AG04450 (cell line): ENCODE results near the gene NOL8. TPM values are rescaled to one million over a fixed set of nuclear protein-coding genes. Genes with fewer than 3 reads are reported as not detected.

ENCODE experiments used
- CTCF ChIA-PET: fragments of 300-600, 350-600 bp; formaldehyde crosslinking; extraction: SDS; loops from one replicate; lab custom pipeline; 2022; ENCODE audit warnings: antibody characterized with exemption, inconsistent platforms; lab: Charles Lee
- POLR2A ChIA-PET: fragments of 350-600 bp; formaldehyde crosslinking; extraction: SDS; loops from one replicate; lab custom pipeline; 2021; ENCODE audit warnings: antibody characterized with exemption, inconsistent platforms; lab: Yijun Ruan, JAX
- DNase-seq: peaks from one replicate; pipeline ENCODE4 v3.0.0-alpha.2; 2011; ENCODE audit warnings: low read depth, low spot score
- H3K27ac ChIP-seq: one replicate; pipeline ENCODE4 v1.5.1; 2012; ENCODE audit warnings: low read depth, low read length, control low read depth
- H3K27me3 ChIP-seq: one replicate; pipeline ENCODE4 v1.6.0; 2012; ENCODE audit warnings: low read length; ENCODE audit not compliant: control insufficient read depth, insufficient read depth
- H3K4me3 ChIP-seq: 2 replicates; pipeline ENCODE4 v1.5.1; 2011; ENCODE audit warnings: mild to moderate bottlenecking, low read depth, low read length, control low read depth
- H3K9me3 ChIP-seq: 2 replicates; pipeline ENCODE4 v1.5.1; 2012; ENCODE audit warnings: low read length; ENCODE audit not compliant: control insufficient read depth, insufficient read depth
- CTCF ChIP-seq: IDR thresholded peaks from 2 replicates; pipeline ENCODE4 v1.5.1; 2011; ENCODE audit warnings: low read depth, low read length, control low read depth, inconsistent platforms
- polyA plus RNA-seq: library from polyadenylated mRNA; depleted of rRNA; stranded (reverse); fragments of >200 nt; gene quantifications from 2 replicates; pipeline ENCODE4 v1.2.3, GENCODE V29; 2011; rRNA removed
- small RNA-seq: library from RNA; depleted of rRNA; stranded (forward); fragments of <200 nt; gene quantifications from one replicate; pipeline ENCODE3, GENCODE V24; 2012; ENCODE audit warnings: low read depth; ENCODE audit not compliant: insufficient read length

The NOL8 gene
- polyA plus RNA-seq, 1 experiment, result 27.9 TPM

- ChIA-PET POLR2A (interaction anchor here (0.6 to 1.3 kb wide), 3 partner anchors 18 to 117 kb away, joined by 3 to 4 read pairs (median 3); no protein-coding TSS in a partner anchor), CTCF (interaction anchor here (0.9 to 1.3 kb wide), 3 partner anchors 12 to 117 kb away, joined by 3 to 4 read pairs (median 3); no protein-coding TSS in a partner anchor)
- DNase-seq, result no peak
- Histone ChIP-seq H3K9me3 (no peaks in the 10 kb centered on the region), H3K4me3 (no peak overlapping the region), H3K27me3 (no peaks in the 10 kb centered on the region), H3K27ac (no peak overlapping the region)
- TF ChIP-seq CTCF, result no peak
Observed at GRCh38 chr9:92254381-92255337, 70.5 kb downstream of the NOL8 start.

GRCh38 chr9:92253656-92254055 lies 71.5 kb downstream of the NOL8 start:
- no peak for DNase-seq
- no peak overlapping the region for H3K4me3 ChIP-seq
- no peak overlapping the region for H3K27ac ChIP-seq
- ChIA-PET CTCF (interaction anchor here (1.0 to 6.1 kb wide), 3 partner anchors 11 to 114 kb away, joined by 3 to 49 read pairs (median 4); no protein-coding TSS in a partner anchor), POLR2A (no interaction called here)
- no peaks in the 10 kb centered on the region for H3K9me3 ChIP-seq
- no peaks in the 10 kb centered on the region for H3K27me3 ChIP-seq
- TF ChIP-seq CTCF, result no peak

GRCh38 chr9:92247981-92248380 lies 77.2 kb downstream of the NOL8 start:
- TF ChIP-seq CTCF, result no peak
- CTCF ChIA-PET, result interaction anchor here (0.5 to 6.1 kb wide), 2 partner anchors 81 to 108 kb away, joined by 3 to 49 read pairs; no protein-coding TSS in a partner anchor
- Histone ChIP-seq H3K27ac (no peak overlapping the region), H3K4me3 (no peak overlapping the region), H3K27me3 (no peaks in the 10 kb centered on the region), H3K9me3 (no peaks in the 10 kb centered on the region)
- no peak for DNase-seq
- POLR2A ChIA-PET, result no interaction called here

Small RNA genes lying within 50 kb of the gene (small RNA-seq; reads per million reads assigned to genes)
- gene MIR3651, result not detected
- not detected for gene SNORA84

Other genes starting within 250 kb of the NOL8 start
- 117 and 140 TPM in 2 replicates for gene SPTLC1, start 209.9 kb downstream of the NOL8 start, polyA plus RNA-seq
- 206 and 217 TPM in 2 replicates for gene IARS1, start 31.7 kb downstream of the NOL8 start, polyA plus RNA-seq
- gene CENPP, start 603 bp upstream of the NOL8 start, polyA plus RNA-seq, result 2.2 and 4.4 TPM in 2 replicates
- 1.2 and 1.3 TPM in 2 replicates for gene OGN, start 79.2 kb upstream of the NOL8 start, polyA plus RNA-seq
- not detected in 2 replicates for gene OMD, start 99.1 kb upstream of the NOL8 start, polyA plus RNA-seq
- 0.92 and 1.1 TPM in 2 replicates for gene ASPN, start 157.2 kb upstream of the NOL8 start, polyA plus RNA-seq
- 1.6 and 2.2 TPM in 2 replicates for gene ECM2, start 210.6 kb upstream of the NOL8 start, polyA plus RNA-seq